HUES48 (cell line): ENCODE results near the gene HSDL1.

ENCODE experiments used
- H3K27ac ChIP-seq: one replicate; pipeline ENCODE4 v1.7.0; 2013; ENCODE audit warnings: low read depth, low read length, inconsistent platforms
- H3K27me3 ChIP-seq: 2 replicates; pipeline ENCODE4 v1.6.1; 2013; ENCODE audit warnings: mild to moderate bottlenecking, low read length; ENCODE audit not compliant: control insufficient read depth, insufficient read depth
- H3K36me3 ChIP-seq: 2 replicates; pipeline ENCODE4 v1.6.1; 2013; ENCODE audit warnings: low read length; ENCODE audit not compliant: control insufficient read depth, insufficient read depth
- H3K4me1 ChIP-seq: 2 replicates; pipeline ENCODE4 v1.6.1; 2013; ENCODE audit warnings: mild to moderate bottlenecking, low read length; ENCODE audit not compliant: control insufficient read depth, insufficient read depth
- H3K4me3 ChIP-seq: 2 replicates; pipeline ENCODE4 v1.5.1; 2013; ENCODE audit warnings: mild to moderate bottlenecking, low read depth, low read length
- H3K9ac ChIP-seq: 2 replicates; pipeline ENCODE4 v1.6.1; 2013; ENCODE audit warnings: mild to moderate bottlenecking, low read depth, low read length, moderate library complexity
- H3K9me3 ChIP-seq: 2 replicates; pipeline ENCODE4 v1.6.1; 2013; ENCODE audit warnings: low read length; ENCODE audit not compliant: control insufficient read depth, insufficient read depth

HSDL1 gene

GRCh38 chr16:84087001-84087400 lies 58.0 kb downstream of the HSDL1 start:
- H3K27ac ChIP-seq, result no peak overlapping the region
- peaks cover 85% of the 10 kb centered on the region for H3K36me3 ChIP-seq
- H3K4me1 ChIP-seq, result no peaks in the 10 kb centered on the region
- no peak overlapping the region for H3K4me3 ChIP-seq
- H3K9ac ChIP-seq, result no peak overlapping the region
- H3K9me3 ChIP-seq, result no peaks in the 10 kb centered on the region
- H3K27me3 ChIP-seq, result no peaks in the 10 kb centered on the region

DNA sequence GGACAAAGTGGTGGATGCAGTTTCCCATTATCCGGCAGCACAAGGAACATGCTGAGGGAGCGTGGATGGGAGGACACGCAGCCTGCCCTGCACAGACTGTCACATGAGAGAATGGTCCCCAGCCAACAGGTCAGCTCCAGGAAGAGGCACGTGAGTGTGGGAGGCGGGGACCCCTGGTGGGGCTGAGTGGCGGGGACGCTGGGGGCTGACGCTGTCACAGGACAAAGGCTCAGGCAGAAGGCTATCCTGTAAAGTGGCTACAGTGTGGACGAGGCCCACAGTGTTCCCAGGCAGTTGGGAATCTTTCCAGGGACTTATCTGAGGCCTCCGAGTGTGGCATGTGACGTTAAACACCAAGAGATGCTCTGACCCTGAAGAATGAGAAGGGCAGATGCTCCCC lies 58.6 kb downstream of the HSDL1 start:
- H3K4me1 ChIP-seq, result no peaks in the 10 kb centered on the region

GRCh38 chr16:84085773-84086172 lies 59.2 kb downstream of the HSDL1 start:
- H3K4me1 ChIP-seq, result no peaks in the 10 kb centered on the region
- H3K36me3 ChIP-seq, result peaks cover 84% of the 10 kb centered on the region
- no peak overlapping the region for H3K9ac ChIP-seq
- no peaks in the 10 kb centered on the region for H3K27me3 ChIP-seq
- H3K27ac ChIP-seq, result no peak overlapping the region
- H3K9me3 ChIP-seq, result no peaks in the 10 kb centered on the region
- no peak overlapping the region for H3K4me3 ChIP-seq

More for the DNA sequence above, 58.6 kb downstream of the HSDL1 start:
- no peak overlapping the region for H3K27ac ChIP-seq
- H3K36me3 ChIP-seq, result peaks cover 84% of the 10 kb centered on the region
- no peak overlapping the region for H3K4me3 ChIP-seq
- no peaks in the 10 kb centered on the region for H3K9me3 ChIP-seq
- H3K27me3 ChIP-seq, result no peaks in the 10 kb centered on the region
- H3K9ac ChIP-seq, result no peak overlapping the region

DNA sequence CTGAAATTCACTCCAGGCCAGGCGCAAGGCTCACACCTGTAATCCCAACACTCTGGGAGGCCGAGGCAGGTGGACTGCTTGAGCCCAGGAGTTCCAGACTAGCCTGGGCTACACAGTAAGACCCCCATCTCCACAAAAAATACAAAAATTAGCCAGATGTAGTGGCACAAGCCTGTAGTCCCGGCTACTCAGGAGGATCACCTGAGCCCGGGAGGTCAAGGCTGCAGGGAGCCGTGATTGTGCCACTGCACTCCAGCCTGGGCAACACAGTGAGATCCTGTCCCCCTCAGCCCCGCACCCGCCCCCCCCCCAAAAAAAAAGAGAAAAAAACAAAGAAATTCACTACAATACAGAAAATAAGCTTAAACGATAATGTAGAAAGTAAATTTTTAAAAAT lies 59.7 kb downstream of the HSDL1 start:
- no peak overlapping the region for H3K9ac ChIP-seq
- H3K36me3 ChIP-seq, result peaks cover 84% of the 10 kb centered on the region
- H3K27ac ChIP-seq, result no peak overlapping the region
- no peaks in the 10 kb centered on the region for H3K9me3 ChIP-seq
- no peaks in the 10 kb centered on the region for H3K4me1 ChIP-seq
- no peaks in the 10 kb centered on the region for H3K27me3 ChIP-seq
- H3K4me3 ChIP-seq, result no peak overlapping the region

DNA sequence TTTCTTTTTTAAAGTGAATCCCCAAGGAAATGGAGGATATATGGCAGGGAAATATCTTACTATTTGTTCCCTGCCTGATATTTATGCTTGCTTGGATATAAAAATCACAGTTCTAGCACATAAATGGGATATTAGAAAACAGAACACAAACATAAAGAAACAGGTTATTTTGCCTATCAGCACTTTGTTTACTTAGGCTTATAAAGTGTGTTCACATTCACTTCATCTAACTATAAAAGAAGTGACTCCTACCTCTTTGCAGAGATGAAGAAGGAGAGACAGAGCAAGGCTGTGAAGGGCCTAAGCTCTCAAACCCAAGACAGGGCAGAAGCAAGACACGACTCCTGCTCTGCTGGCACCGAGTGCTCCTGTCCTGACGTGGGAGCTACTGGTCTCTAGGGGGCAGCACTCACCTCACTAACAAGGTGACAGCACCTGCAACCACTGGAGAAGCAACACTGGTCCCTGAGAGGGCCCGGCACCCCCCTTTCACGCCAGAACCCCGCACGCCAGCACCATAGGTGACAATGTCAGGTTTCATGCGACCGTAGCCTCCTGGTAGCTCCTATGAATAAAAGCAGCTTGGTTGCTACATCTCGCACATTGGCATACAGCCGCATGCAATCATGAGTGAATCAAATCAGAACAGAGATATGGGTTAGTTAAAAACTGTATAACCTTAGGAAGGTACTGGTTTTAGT lies 60.3 kb downstream of the HSDL1 start:
- no peak overlapping the region for H3K27ac ChIP-seq
- H3K4me1 ChIP-seq, result no peaks in the 10 kb centered on the region
- H3K36me3 ChIP-seq, result peaks cover 84% of the 10 kb centered on the region
- H3K9ac ChIP-seq, result no peak overlapping the region
- H3K27me3 ChIP-seq, result no peaks in the 10 kb centered on the region
- H3K9me3 ChIP-seq, result no peaks in the 10 kb centered on the region
- no peak overlapping the region for H3K4me3 ChIP-seq

DNA sequence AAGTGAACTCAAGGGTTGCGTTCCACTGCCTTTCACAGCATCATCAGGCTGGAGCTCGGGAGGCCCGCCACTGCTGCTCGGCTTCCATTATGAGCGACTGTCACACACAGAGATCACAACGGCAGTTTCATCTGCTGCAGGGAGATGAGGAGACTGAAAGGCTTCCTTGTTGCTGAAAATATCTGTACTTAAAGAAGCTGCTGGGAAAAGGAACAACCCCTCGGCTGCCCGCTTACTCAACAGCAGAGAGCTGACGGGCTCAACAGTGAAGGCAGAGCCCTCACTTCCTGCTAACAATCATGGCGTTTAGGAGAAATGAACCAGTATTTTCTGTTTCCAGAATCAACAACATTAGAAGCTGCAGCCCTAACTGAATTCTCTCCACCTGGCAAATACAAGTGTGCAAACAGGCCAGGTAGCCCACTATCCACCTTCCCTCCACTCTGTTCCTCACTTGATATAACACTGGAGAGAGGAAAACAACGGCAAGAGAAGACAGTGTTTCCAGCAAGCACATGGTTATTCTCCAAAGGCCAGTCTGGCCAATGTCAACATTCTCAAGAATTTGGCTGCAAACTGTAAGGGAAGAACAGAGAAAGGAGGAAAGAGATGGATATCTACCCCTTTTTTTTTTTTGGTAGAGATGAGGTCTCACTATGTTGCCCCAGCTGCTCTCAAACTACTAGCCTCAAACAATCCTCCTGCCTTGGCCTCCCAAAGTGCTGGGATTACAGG lies 62.0 kb downstream of the HSDL1 start:
- Histone ChIP-seq H3K9ac (no peak overlapping the region), H3K4me1 (no peaks in the 10 kb centered on the region), H3K36me3 (peaks cover 78% of the 10 kb centered on the region), H3K27ac (no peak overlapping the region), H3K4me3 (no peak overlapping the region), H3K27me3 (no peaks in the 10 kb centered on the region), H3K9me3 (no peaks in the 10 kb centered on the region)

DNA sequence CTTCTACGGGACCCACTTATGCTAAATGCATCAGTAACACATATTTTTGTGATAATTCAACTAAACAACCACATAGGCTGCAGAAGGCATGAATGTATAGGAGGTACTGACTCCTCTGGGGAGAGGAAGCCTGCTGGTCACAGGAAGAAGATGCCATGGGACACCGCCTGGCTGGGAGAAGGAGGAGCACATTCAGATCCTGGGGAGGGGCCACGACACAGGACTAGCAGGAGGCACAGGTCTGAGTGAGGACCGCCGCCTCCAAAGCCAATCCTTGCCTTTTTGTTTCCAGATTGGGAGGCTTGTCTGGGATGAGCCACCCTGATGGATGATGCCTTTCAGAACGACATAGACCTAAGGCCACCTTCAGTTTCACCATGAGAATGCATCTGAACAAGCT lies 62.9 kb downstream of the HSDL1 start:
- Histone ChIP-seq H3K27ac (no peak overlapping the region), H3K4me1 (no peaks in the 10 kb centered on the region), H3K9me3 (no peaks in the 10 kb centered on the region), H3K36me3 (peaks cover 70% of the 10 kb centered on the region), H3K4me3 (no peak overlapping the region), H3K27me3 (no peaks in the 10 kb centered on the region), H3K9ac (no peak overlapping the region)

DNA sequence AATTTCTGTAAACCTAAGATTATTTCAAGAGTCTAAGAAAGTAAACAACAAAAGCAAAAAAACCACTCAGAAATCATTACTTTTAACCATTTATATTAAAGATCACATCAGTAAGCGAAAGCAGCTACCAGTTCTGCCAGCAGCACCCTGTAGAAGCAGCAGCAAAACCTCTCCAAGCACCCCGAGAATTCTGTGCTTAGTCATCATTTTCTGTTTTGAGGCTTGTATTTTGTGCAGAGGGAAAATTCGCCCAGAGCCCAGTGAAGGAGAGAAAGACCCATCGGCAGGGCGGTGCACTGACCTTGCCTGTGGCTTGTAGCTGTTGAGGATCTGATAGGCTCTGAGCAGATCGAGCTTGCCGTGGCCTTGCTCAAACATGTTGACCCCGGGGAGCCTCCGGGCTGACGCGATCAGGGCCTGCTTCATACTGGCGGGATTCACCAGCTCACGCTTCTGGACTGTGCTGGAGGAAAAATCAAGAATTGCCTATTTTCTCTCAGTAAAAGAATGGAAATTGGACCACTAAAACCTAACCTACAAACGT lies 63.5 kb downstream of the HSDL1 start:
- Histone ChIP-seq H3K36me3 (peaks cover 67% of the 10 kb centered on the region), H3K4me3 (no peak overlapping the region), H3K27ac (no peak overlapping the region), H3K9me3 (no peaks in the 10 kb centered on the region), H3K27me3 (no peaks in the 10 kb centered on the region), H3K4me1 (no peaks in the 10 kb centered on the region), H3K9ac (no peak overlapping the region)

GRCh38 chr16:84080813-84081212 lies 64.2 kb downstream of the HSDL1 start:
- Histone ChIP-seq H3K4me1 (no peaks in the 10 kb centered on the region), H3K4me3 (no peak overlapping the region), H3K9me3 (no peaks in the 10 kb centered on the region), H3K36me3 (peaks cover 65% of the 10 kb centered on the region), H3K27me3 (no peaks in the 10 kb centered on the region), H3K27ac (no peak overlapping the region), H3K9ac (no peak overlapping the region)

- H3K27me3 ChIP-seq, result no peaks in the 10 kb centered on the region
- no peak overlapping the region for H3K4me3 ChIP-seq
- H3K4me1 ChIP-seq, result no peaks in the 10 kb centered on the region
- peaks cover 68% of the 10 kb centered on the region for H3K36me3 ChIP-seq
- H3K27ac ChIP-seq, result no peak overlapping the region
- no peak overlapping the region for H3K9ac ChIP-seq
- no peaks in the 10 kb centered on the region for H3K9me3 ChIP-seq
Measured at GRCh38 chr16:84080378-84080777, 64.6 kb downstream of the HSDL1 start.

DNA sequence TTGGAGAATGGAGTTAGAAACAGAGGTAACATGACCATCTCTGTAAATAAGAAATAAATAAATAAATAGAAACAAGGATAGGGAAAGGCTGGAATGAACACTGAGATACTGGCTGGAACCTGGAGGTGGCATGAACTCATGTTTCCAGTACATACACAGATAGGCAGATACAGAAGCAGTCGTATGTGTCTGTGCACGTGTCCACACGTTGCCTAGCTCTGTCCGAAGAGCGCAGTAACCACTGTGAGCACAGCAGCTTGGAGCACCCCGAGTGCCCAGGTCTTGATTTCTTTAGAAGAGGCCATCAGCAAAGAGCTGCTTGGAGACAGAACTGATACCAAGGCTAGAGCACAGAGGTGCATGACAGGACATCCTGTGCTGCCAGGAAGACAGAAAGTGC lies 65.3 kb downstream of the HSDL1 start:
- H3K9ac ChIP-seq, result no peak overlapping the region
- no peak overlapping the region for H3K27ac ChIP-seq
- H3K4me3 ChIP-seq, result no peak overlapping the region
- no peaks in the 10 kb centered on the region for H3K9me3 ChIP-seq
- no peaks in the 10 kb centered on the region for H3K4me1 ChIP-seq
- H3K36me3 ChIP-seq, result peaks cover 73% of the 10 kb centered on the region
- no peaks in the 10 kb centered on the region for H3K27me3 ChIP-seq
